Hepatic stellate cell (primary cell): Measurements from ENCODE around the gene SPNS3.

Source experiments
- DNase-seq: peaks from one replicate; pipeline ENCODE4 v3.0.0; 2011; ENCODE audit warnings: low spot score

SPNS3 gene

DNA sequence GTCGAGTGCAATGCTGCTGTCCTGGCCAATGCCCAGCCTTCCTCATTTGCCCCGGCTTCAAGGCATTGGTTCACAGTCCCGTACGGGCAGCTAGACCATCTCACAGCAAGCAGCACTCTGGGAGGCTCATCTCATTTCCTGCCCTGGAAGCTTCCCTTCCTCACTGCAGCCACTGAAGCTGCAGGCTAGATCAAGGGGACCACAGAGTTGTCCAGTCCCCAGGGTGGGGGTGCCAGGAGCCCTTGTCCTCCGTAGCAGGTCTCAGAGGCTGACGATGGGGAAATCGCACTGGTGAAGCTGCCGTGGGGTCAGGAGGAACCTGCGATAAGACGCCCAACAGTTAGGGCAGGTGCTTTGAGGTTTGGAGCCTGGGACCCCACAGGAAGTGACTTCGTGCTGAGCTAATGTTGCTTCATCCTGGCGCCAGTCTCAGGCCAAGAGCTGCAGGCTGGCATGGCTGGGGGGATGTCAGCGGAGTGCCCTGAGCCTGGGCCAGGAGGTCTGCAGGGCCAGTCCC, at the start of gene SPNS3:
TSS of gene SPNS3 (plus strand) at position 426 of the 517 bp plus-strand sequence. CDS start at position 454, 28 bp downstream.
- DNase-seq: no peak

DNA sequence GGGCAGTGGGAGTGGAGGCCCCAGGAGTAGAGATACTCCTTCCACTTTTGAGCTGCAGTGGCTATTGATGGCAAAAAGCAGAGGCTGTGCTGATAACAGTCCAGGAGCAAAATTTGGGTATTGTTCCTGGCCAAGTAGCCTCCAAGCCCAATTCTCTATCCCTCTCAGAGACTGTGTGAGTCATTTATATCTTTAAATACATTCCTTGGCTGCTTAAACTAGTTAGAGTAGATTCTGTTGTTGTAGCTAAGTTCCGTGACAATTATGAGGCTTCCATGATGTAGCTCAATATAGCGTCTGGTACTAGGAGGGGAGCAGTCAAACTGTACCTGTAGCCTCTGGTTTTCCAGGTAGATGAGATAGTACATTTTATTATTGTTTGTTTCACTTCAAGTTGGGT, 47.3 kb upstream of the SPNS3 start:
- no peak for DNase-seq

DNA sequence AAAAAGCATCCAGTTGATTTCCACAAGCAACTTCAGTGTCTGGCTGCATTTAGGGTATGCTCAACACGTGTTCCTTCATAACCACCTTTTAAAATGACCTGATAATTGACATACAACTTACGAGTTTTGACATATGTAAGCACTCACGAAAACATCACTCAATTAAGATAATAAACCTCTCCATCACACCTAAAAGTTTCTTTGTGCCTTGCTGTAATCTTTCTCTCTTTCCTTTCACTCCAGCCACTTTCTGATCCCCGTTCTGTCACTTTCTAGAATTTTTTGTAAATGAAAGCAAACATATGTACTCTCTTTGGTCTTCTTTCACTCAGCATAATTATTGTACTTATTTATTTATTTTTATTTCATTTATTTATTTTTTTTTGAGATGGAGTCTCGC, 46.6 kb upstream of the SPNS3 start:
- no peak for DNase-seq

- DNase-seq: no peak
These were observed 44.7 kb upstream of the SPNS3 start for GRCh38 chr17:4389079-4389478.

DNA sequence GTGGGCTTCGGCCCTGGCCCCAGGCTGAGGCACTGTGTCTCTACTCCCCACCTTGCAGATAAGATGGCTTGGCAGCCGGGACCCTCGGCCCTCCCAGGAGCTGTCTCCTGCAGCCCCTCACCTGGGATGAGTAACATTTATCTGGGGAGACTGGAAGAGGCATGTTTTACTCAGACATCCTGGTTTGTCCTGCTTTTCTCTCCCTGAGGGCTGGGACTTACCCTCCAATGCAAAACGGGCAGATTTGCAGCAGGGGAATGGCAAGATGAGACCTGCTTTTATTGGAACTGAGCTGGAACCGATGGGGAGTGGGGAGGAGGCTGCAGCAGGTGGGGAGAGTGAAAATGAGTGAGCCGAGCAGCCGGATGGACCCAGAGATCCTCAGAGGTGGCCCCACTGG, 39.9 kb upstream of the SPNS3 start:
- no peak for DNase-seq

GRCh38 chr17:4394208-4395110, 39.3 kb upstream of the SPNS3 start:
- no peak for DNase-seq

GRCh38 chr17:4395111-4395478, 38.6 kb upstream of the SPNS3 start:
- no peak for DNase-seq

DNA sequence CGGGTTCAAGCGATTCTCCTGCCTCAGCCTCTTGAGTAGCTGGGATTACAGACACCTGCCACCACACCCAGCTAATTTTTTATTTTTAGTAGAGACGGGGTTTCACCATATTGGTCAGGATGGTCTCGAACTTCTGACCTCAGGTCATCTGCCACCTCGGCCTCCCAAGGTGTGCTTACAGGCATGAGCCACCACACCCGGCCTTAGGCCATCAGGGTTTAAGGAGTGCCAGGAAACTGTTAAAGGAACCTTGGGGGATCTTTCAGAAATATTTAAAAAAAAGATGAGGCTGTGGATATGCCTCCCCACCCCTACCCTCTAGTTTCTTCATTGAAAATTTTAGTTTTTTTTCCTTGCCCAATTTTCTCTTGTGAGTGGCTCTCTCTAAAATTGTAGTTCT, 35.9 kb upstream of the SPNS3 start:
- no peak for DNase-seq

- no peak for DNase-seq
These were observed 28.6 kb upstream of the SPNS3 start for GRCh38 chr17:4405038-4405669.

GRCh38 chr17:4405699-4406098, 28.0 kb upstream of the SPNS3 start:
- DNase-seq: no peak

DNA sequence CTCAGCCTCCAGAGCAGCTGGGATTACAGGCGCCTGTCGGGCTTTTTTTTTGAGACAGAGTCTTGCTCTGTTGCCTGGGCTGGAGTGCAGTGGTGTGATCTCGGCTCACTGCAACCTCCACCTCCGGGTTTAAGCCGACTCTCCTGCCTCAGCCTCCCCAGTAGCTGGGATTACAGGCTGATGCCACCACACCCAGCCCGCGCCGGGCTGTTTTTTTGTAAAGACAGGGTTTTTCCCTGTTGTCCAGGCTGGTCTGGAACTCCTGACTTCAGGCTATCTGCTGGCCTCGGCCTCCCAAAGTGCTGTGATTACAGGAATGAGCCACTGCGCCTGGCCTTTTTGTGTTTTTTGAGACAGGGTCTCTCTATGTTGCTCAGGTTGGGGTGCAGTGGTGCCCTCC, 27.4 kb upstream of the SPNS3 start:
- DNase-seq: no peak

DNA sequence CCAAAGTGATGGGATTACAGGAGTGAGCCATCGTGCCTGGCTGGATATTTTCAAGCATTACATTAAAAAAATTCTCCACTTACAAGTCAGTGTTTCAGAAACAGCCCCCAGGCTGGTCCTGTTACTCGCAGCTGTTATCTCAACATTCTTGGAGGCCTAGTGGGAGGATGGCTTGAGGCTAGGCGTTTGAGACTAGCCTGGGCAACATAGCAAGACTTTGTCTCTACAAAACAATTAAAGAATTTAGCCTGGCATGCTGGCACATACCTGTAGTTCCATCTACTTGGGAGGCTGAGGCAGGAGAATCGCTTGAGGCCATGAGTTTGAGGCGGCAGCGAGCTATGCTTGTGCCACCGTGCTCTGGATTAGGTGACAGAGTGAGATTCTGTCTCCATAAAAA, 26.5 kb upstream of the SPNS3 start:
- DNase-seq: no peak

DNA sequence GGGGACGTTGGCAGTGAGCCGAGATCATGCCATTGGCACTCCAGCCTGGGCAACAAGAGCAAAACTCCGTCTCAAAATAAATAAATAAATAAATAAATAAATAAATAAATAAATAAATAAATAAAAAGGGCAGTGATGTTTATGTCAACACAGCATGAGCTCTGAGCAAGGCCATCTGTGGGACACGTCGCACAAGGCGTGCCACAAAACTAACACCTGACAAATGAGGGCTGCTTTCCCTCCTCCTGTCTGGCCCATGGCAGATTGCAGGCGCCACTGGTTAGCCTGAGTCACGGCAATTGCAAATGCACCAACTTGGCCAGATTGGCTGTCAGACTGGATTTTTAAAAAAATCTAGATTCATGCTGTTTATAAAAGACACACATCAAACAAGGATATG, 25.9 kb upstream of the SPNS3 start:
- no peak for DNase-seq

GRCh38 chr17:4409659-4410058, 24.1 kb upstream of the SPNS3 start:
- no peak for DNase-seq

DNA sequence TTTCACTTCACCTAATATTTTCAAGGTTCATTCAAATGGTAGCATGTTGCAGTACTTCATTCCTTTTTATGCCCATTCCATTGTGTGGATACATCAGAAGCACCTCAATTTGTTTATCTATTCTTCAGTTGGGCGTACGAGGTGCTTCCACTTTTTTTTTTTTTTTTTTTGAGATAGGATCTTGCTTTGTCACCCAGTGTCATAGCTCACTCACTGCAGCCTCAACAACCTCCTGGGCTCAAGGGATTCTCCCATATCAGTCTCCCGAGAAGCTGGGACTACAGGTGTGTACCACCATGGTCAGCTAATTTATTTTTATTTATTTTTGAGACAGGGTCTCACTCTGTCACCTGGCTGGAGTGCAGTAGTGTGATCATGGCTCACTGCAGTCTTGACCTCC, 22.5 kb upstream of the SPNS3 start:
- DNase-seq: no peak

DNA sequence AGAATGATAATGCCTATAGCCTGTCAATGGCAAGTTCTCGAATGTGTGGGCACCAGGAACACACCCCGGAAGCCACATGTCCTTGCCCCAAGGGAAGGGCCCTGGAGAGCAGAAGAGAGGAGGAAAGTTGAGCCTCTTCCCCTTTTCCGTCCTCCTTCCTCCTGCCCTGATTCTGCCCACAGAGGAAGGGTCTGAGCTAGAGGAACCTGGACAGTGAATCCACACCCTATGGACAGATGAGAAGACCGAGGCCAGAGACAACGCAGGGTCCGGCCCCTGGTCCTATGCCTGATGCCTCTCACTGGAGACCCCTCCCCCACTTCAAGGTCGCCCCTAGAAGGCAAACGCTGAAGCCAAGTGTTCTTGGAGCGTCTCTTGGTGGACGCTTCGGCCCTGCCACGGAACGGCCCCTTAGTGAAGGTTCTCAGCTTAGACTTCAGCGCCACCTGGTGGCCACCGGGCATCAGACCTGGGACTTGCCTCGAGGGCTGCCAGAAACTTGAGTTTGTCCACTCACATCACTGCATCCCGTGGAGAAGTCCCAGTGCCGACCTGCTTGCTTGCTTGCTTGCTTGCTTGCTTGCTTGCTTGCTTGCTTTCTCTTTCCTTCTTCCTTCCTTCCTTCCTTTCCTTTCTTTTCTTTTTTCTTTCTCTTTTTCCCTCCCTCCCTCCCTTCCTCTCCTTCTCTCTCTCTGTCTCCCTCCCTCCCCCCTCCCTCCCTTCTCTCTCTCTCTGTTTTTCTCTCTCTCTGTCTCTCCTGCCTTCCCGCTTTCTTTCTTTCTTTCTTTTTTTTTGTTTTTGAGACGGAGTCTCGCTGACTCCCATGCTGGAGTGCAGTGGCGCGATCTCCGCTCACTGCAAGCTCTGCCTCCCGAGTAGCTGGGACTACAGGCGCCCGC, 20.6 kb upstream of the SPNS3 start:
- DNase-seq: peak; percentile 85

DNA sequence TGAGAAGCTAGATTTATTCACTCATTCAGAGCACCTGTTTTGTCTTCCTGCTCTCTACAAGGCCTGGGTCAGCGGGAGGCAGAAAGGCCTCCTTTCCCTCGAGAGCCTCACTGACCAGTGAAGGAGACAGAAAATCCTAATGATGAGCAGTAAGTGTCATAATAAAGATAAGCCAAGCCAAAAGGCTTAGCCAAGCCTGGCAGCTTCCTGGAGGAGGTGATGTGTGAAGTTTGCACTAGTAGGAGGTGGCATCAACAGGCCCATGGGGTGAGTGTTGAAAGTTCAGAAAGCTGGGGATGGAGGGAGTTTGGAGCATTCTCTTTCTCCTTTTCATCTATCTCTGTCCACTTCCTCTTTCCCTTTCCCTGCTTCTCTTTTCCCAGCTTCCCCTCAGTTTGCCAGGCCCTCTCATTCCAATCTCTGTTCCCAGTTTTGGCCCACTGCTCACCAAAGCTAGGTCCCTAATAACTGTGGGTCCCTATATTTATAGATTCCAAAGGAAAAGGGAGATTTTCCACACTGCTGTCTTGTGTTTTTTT, 16.5 kb upstream of the SPNS3 start:
- DNase-seq: no peak

- peak; percentile 80 for DNase-seq
These were observed 13.0 kb upstream of the SPNS3 start for GRCh38 chr17:4420692-4421131.

DNA sequence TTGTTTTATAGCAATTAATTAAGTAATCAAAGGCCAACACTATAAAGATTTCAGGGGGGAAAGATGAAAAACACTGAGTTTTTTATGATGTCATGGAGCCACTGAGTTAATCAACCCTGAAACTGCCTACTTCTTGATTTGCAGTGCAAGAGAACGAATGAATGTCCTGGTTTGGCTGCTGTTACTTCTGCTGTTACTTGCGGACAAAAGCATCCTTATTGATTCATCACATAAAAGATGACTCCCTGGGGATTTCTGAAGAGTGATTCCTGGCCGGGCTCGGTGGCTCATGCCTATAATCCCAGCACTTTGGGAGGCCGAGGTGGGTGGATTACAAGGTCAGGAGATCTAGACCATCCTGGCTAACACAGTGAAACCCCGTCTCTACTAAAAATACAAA, 10.9 kb upstream of the SPNS3 start:
- DNase-seq: no peak

DNA sequence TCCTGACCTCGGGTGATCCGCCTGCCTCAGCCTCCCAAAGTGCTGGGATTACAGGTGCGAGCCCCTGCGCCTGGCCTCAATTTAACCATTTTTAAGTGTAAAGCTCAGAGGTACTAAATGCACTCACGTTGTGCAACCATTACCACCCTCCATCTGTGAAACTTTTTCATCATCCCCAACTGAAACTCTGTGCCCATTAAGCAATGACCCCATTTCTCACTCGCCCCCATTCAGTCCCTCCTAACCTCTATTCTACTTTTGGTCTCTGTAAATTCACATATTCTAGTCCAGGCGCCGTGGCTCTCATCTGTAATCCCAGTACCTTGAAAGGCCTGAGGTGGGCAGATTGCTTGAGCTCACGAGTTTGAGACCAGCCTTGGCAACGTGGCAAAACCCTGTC, 8.3 kb upstream of the SPNS3 start:
- DNase-seq: no peak

DNA sequence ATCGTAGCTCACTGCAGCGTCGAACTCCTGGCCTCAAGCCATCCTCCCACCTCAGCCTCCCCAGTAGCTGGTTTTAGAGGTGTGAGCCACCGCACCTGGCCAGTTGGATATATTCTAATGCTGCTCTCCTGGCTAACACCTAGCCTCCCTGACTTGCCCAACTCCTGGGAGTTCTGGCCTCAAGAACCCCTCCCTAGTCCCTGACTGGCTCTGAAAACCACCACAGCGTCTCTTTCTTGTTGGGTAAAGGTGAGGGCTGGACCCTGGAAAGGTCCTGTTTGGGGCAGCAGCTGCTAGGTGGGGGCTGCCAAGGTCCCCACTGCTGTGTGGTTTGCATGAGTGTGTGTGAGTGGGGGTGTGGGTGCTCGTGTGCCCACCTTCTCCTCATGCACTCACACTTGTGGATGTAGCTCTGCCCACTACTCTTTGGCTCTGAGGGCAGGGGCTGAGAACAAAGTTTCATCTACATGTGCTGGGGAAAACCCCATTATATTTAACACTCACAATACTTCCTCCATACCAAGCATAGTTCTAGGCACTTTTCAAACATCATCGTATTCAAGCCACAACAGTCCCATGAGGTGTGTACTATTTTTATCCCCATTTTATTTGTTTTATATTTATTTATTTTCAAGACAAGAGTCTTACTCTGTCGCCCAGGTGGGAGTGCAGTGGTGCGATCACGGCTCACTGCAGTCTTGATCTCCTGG, 7.1 kb upstream of the SPNS3 start:
- no peak for DNase-seq
